Measurements from ENCODE around the gene CACNA2D2. TPM values are rescaled to one million over a fixed set of nuclear protein-coding genes. Genes with fewer than 3 reads are reported as not detected.

Gene CACNA2D2
- polyA plus RNA-seq, 6 donors from 2014 or later: 0.17 to 0.24 (median 0.18) TPM; not detected in 3

GRCh38 chr3:50536471-50537180 lies 33.2 kb upstream of the CACNA2D2 start:
- Mint-ChIP-seq H3K9me3 (no peaks in the 10 kb centered on the region), H3K4me3 (no peak overlapping the region), H3K36me3 (no peaks in the 10 kb centered on the region), H3K27ac (no peak overlapping the region), H3K27me3 (peaks cover 31 to 91% (median 82%) of the 10 kb centered on the region in 3 donors), H3K4me1 (no peaks in the 10 kb centered on the region)
- ATAC-seq (ENCODE audit: low read depth in 2 of 2): no peak
- no peak for DNase-seq

GRCh38 chr3:50534681-50535330 lies 31.4 kb upstream of the CACNA2D2 start:
- no peak for DNase-seq
- Mint-ChIP-seq H3K27me3 (peaks cover 32 to 84% (median 81%) of the 10 kb centered on the region in 3 donors), H3K4me3 (peak overlapping the region in 1 of 8 donors; percentile 53), H3K9me3 (no peaks in the 10 kb centered on the region), H3K36me3 (no peaks in the 10 kb centered on the region), H3K4me1 (no peaks in the 10 kb centered on the region), H3K27ac (no peak overlapping the region)
- no peak for ATAC-seq (ENCODE audit: low read depth in 2 of 2)

GRCh38 chr3:50533807-50534461 lies 30.5 kb upstream of the CACNA2D2 start:
- DNase-seq (no peak), ATAC-seq (ENCODE audit: low read depth in 2 of 2) (no peak)
- Mint-ChIP-seq H3K27me3 (peaks cover 35 to 85% (median 83%) of the 10 kb centered on the region in 3 donors), H3K4me3 (no peak overlapping the region), H3K36me3 (no peaks in the 10 kb centered on the region), H3K9me3 (no peaks in the 10 kb centered on the region), H3K4me1 (no peaks in the 10 kb centered on the region), H3K27ac (peak overlapping the region in 1 of 6 donors; percentile 10)

DNA sequence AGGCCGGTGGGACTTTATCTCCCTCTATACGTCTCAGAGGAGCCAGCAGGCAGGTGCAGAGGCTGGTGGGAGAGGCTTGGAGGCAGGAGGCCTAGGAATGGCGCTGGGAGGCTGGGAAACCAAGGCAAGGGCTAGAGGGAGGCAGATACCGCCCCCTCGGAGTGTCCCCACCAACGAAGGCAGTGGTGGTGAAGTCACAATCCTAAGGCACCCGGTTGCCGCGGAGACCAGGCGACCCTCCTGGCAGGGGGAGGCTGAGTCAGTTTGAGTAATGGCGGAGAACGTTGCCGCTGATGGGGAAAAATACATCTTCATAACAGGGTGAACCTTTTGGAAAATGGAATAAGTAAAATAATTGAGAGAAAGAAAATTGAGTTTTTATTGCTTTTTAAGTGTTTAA lies 29.9 kb upstream of the CACNA2D2 start:
- H3K27me3 Mint-ChIP-seq: peaks cover 29 to 85% (median 83%) of the 10 kb centered on the region in 3 donors
- H3K4me3 Mint-ChIP-seq: no peak overlapping the region
- no peak for ATAC-seq (ENCODE audit: low read depth in 2 of 2)
- H3K9me3 Mint-ChIP-seq: no peaks in the 10 kb centered on the region
- H3K27ac Mint-ChIP-seq: peak overlapping the region in 1 of 6 donors; percentile 72
- H3K36me3 Mint-ChIP-seq: no peaks in the 10 kb centered on the region
- no peaks in the 10 kb centered on the region for H3K4me1 Mint-ChIP-seq
- DNase-seq: no peak

DNA sequence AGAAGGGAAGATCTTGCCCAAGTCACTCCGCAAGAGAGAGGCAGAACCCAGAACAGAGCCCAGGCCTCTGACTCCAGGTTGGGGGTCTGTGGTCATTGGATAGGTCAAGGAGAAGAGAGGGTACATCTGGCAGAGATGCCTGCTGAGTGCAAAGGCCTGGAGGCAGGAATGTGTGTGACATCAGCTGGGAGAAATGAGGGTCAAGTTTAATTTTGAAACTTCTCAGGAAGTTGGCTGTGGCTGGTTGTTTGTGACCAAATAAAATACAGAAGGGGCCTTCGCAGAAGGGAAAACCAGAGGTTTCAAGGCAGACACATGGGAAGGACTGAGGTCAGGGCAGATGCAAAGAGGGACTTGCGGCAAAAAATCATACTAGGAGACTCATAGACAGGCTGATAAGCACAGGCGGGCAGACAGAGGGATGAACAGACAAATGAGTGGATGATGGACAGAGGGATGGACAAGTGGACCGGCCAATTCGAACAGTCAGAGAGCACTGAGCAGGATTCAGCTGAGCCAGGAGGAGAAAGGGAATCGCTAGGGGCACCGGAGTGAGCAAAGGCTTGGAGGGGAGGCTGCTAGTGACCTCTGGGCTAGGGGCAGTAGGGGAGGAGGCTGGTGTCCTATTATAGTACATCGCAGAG lies 28.8 kb upstream of the CACNA2D2 start:
- Mint-ChIP-seq H3K4me1 (no peaks in the 10 kb centered on the region), H3K27me3 (peaks cover 32 to 85% (median 81%) of the 10 kb centered on the region in 3 donors), H3K27ac (peak overlapping the region in 1 of 6 donors; percentile 5), H3K9me3 (no peaks in the 10 kb centered on the region), H3K36me3 (no peaks in the 10 kb centered on the region), H3K4me3 (no peak overlapping the region)
- no peak for DNase-seq
- no peak for ATAC-seq (ENCODE audit: low read depth in 2 of 2)

GRCh38 chr3:50531201-50531600 lies 27.8 kb upstream of the CACNA2D2 start:
- no peaks in the 10 kb centered on the region for H3K4me1 Mint-ChIP-seq
- no peaks in the 10 kb centered on the region for H3K9me3 Mint-ChIP-seq
- no peak for ATAC-seq (ENCODE audit: low read depth in 2 of 2)
- no peaks in the 10 kb centered on the region for H3K36me3 Mint-ChIP-seq
- no peak for DNase-seq
- H3K4me3 Mint-ChIP-seq: no peak overlapping the region
- H3K27ac Mint-ChIP-seq: no peak overlapping the region
- H3K27me3 Mint-ChIP-seq: peaks cover 32 to 80% (median 71%) of the 10 kb centered on the region in 3 donors

DNA sequence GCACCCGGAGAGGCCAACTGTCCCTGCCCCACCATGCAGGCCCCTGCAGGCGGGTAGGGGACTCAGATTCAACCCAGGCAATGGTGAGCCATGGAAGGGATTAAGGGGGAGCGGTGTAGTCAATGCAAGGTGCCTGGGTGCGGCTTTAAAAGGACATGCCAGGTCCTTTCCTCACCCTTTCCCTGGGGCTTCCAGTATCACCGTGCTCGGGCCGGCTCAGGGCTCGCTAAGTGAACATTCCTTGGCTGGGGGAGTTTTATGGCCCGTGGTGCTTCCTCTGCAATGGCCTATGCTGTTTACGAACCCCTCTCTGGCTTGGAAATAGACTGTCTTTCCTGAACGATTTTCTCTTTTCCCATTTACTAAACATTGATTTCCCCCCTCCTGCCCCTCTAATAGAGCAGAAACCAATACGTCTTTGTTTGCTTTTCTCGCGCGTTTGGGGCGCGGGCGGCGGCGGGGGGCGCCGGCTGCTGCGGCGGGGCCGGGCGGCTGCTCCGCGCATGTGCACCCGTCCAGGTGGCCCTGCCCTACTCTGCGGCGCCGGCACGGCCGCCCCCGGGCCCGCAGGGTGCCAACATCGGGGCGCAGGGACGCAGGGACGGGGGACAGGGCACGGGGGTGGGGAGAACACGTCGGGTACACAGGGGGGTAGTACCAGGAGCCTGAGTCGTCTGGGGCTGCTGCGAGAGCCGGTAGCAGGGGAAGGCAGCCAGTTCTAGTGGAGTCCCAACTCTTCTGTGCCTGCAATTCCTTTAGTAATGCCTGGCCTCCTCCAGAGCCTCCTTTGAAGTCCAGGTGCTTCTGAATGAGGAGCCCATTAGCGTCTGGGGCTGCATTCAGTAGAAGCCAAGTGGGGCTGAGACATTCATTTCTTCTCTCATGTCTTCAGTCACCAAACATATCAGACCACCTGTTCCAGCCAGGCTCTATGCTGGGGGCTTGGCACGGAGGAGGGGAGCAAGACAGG lies 26.9 kb upstream of the CACNA2D2 start:
- peak overlapping the region in 1 of 6 donors; percentile 7 for H3K27ac Mint-ChIP-seq
- H3K9me3 Mint-ChIP-seq: no peaks in the 10 kb centered on the region
- DNase-seq (no peak), ATAC-seq (ENCODE audit: low read depth in 2 of 2) (no peak)
- H3K4me3 Mint-ChIP-seq: no peak overlapping the region
- H3K27me3 Mint-ChIP-seq: peaks cover 26 to 74% (median 62%) of the 10 kb centered on the region in 3 donors
- no peaks in the 10 kb centered on the region for H3K36me3 Mint-ChIP-seq
- H3K4me1 Mint-ChIP-seq: no peaks in the 10 kb centered on the region

DNA sequence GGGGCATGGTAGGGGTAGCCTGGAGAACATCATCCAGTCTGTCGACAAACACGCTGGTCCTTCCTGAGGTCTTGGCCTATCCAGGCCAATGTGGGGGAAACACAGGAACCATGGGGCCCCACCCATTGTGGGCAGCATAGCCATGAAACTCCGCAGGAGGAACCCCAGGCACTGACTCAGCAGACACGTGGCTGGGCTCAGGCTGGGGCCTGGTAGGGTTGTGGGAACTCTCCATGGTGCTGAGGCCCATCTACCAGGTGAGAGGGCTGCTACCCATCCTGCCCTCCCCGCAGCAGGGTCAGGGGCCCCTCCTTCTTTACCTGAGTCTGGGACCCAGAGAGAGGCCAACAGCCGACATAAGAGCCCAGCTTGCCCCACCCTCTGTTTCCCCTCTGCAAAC lies 22.6 kb upstream of the CACNA2D2 start:
- H3K27ac Mint-ChIP-seq: no peak overlapping the region
- H3K27me3 Mint-ChIP-seq: peaks cover 13 to 42% (median 32%) of the 10 kb centered on the region in 3 donors
- no peaks in the 10 kb centered on the region for H3K4me1 Mint-ChIP-seq
- H3K36me3 Mint-ChIP-seq: no peaks in the 10 kb centered on the region
- peak; percentile 40 to 42 for ATAC-seq (ENCODE audit: low read depth in 2 of 2)
- no peaks in the 10 kb centered on the region for H3K9me3 Mint-ChIP-seq
- no peak for DNase-seq
- no peak overlapping the region for H3K4me3 Mint-ChIP-seq

GRCh38 chr3:50525191-50525910 lies 21.9 kb upstream of the CACNA2D2 start:
- Mint-ChIP-seq H3K4me1 (no peaks in the 10 kb centered on the region), H3K9me3 (no peaks in the 10 kb centered on the region), H3K27me3 (peaks cover 13 to 48% (median 32%) of the 10 kb centered on the region in 3 donors), H3K4me3 (no peak overlapping the region), H3K27ac (no peak overlapping the region), H3K36me3 (no peaks in the 10 kb centered on the region)
- no peak for ATAC-seq (ENCODE audit: low read depth in 2 of 2)
- DNase-seq: no peak

GRCh38 chr3:50524746-50525145 lies 21.3 kb upstream of the CACNA2D2 start:
- Mint-ChIP-seq H3K9me3 (no peaks in the 10 kb centered on the region), H3K4me3 (no peak overlapping the region), H3K4me1 (peaks cover 0 to 2% (median under 1%) of the 10 kb centered on the region in 3 donors), H3K36me3 (no peaks in the 10 kb centered on the region), H3K27ac (no peak overlapping the region), H3K27me3 (peaks cover 12 to 43% (median 29%) of the 10 kb centered on the region in 3 donors)
- ATAC-seq (ENCODE audit: low read depth in 2 of 2) (no peak), DNase-seq (no peak)

DNA sequence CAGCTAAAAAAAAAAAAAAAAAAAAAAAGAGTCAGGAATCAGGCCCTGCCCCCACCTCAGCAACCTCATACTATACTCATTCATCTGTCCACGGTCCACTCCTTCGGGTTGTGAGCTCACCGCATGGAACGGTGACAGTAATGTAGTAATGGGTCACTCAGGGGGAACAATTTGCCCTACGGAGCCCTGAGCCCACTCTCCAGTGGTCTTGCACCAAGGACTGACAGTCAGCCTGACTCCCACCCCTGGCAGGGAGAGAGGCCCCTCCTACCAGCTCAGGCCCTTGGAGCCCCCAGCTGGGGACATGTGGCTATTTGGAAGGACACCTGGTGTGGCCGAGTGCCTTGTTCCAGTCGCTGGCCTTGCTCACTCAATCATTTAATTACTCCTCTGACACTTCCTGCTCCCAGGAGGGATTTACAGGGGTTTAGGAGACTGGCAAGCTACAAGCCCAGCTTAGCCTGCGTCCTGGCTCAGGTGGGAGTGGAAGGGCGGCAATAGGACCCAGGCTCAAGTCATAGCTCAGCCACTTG lies 19.9 kb upstream of the CACNA2D2 start:
- DNase-seq (no peak), ATAC-seq (ENCODE audit: low read depth in 2 of 2) (no peak)
- Mint-ChIP-seq H3K4me3 (no peak overlapping the region), H3K27ac (peak overlapping the region in 1 of 6 donors; percentile 16), H3K36me3 (no peaks in the 10 kb centered on the region), H3K27me3 (peaks cover 9 to 36% (median 15%) of the 10 kb centered on the region in 3 donors), H3K9me3 (no peaks in the 10 kb centered on the region), H3K4me1 (peaks cover 9 to 12% (median 9%) of the 10 kb centered on the region in 3 donors)

- Mint-ChIP-seq H3K9me3 (no peaks in the 10 kb centered on the region), H3K27ac (no peak overlapping the region), H3K36me3 (no peaks in the 10 kb centered on the region), H3K4me3 (no peak overlapping the region), H3K27me3 (peaks cover 5 to 24% (median 5%) of the 10 kb centered on the region in 3 donors), H3K4me1 (peaks cover 14 to 24% (median 18%) of the 10 kb centered on the region in 3 donors)
- ATAC-seq (ENCODE audit: low read depth in 2 of 2) (no peak), DNase-seq (no peak)
Observed at GRCh38 chr3:50521572-50521971, 18.1 kb upstream of the CACNA2D2 start.
